Sigmoid colon (tissue), 7 donors: ENCODE results near the gene SPRTN. TPM values are rescaled to one million over a fixed set of nuclear protein-coding genes. Genes with fewer than 3 reads are reported as not detected.

Source experiments
- DNase-seq: peaks from one replicate; pipeline ENCODE4 v3.0.0-alpha.2; 2019
- H3K27ac ChIP-seq, 4 donors: fragments of 200-600 bp; sonication (generic); one replicate each; pipeline ENCODE4 v1.5.1; 2016 to 2019; ENCODE audit warnings: mild to moderate bottlenecking in 1 of 4
- H3K27me3 ChIP-seq, 3 donors: fragments of 200-600 bp; sonication (generic); one replicate each; pipeline ENCODE4 v1.5.1; 2019; ENCODE audit warnings: mild to moderate bottlenecking in 1 of 3
- H3K36me3 ChIP-seq, 4 donors: fragments of 200-600 bp; sonication (generic); one replicate each; pipeline ENCODE4 v1.5.1; 2016 to 2019
- H3K4me1 ChIP-seq, 4 donors: fragments of 200-600 bp; sonication (generic); one replicate each; pipeline ENCODE4 v1.5.1; 2017 to 2019
- H3K4me3 ChIP-seq, 4 donors: fragments of 200-600 bp; sonication (generic); one replicate each; pipeline ENCODE4 v1.5.1; 2017 to 2019; ENCODE audit warnings: mild to moderate bottlenecking in 2 of 4, moderate library complexity in 1 of 4
- H3K9me3 ChIP-seq, 4 donors: fragments of 200-600 bp in 3 of 4; sonication (generic) in 3 of 4; one replicate each; pipeline versions ENCODE4 v1.5.1 to v1.6.1; 2013 to 2019
- EP300 ChIP-seq, 4 donors: sonication (generic); formaldehyde crosslinking; IDR thresholded peaks; one replicate each; pipeline ENCODE4 v1.6.1; 2017; ENCODE audit warnings: antibody characterized with exemption in 4 of 4
- POLR2A ChIP-seq, 2 donors: fragments of 450-650 bp; IDR thresholded peaks; one replicate each; pipeline ENCODE4 v1.6.1; 2016; ENCODE audit warnings: antibody characterized with exemption in 2 of 2, mild to moderate bottlenecking in 2 of 2, moderate library complexity in 2 of 2
- POLR2AphosphoS5 ChIP-seq, 4 donors: sonication (generic); formaldehyde crosslinking; IDR thresholded peaks; one replicate each; pipeline ENCODE4 v1.6.1; 2017; ENCODE audit warnings: antibody characterized with exemption in 4 of 4
- WGBS, 2 donors: extraction: QIAGEN DNeasy Blood & Tissue Kit; methylation state at CpG; one replicate each; pipeline ENCODE4 v1.1.7; 2013; 5-methylcytosine and 5-hydroxymethylcytosine counted together
- intact Hi-C: fragments of 100-400 bp; cut with DNase I; formaldehyde crosslinking; loops from one replicate; pipeline ENCODE4 v1.15.1; 2023
- polyA plus RNA-seq, 3 donors: library from polyadenylated mRNA; stranded (reverse); fragments of 200-250 nt; gene quantifications; one replicate each; pipeline ENCODE4 v1.2.3, GENCODE V29; 2013
- total RNA-seq, 4 donors: library from RNA; depleted of rRNA; stranded (reverse); fragments of >200 nt; gene quantifications; one replicate each; pipeline ENCODE4 v1.1.0, GENCODE V29; 2016
- TF ChIP-seq, protein P1 (sequence below), 4 experiments: fragments of 450-650 bp in 3 of 4; fragments of 200-600 bp in 1 of 4; IDR thresholded peaks; one replicate each; pipeline ENCODE4 v1.5.1; 2016 to 2019; ENCODE audit warnings: antibody characterized with exemption in 4 of 4, mild to moderate bottlenecking in 3 of 4, moderate library complexity in 2 of 4
- donor health status: healthy with polysubstance abuse.
- donor health status: Bipolar disorder and iron deficiency.
- donor health status: healthy.

Gene SPRTN
- total and polyA plus RNA-seq, 7 donors = 5.2 to 16.1 (median 10.5) TPM

DNA sequence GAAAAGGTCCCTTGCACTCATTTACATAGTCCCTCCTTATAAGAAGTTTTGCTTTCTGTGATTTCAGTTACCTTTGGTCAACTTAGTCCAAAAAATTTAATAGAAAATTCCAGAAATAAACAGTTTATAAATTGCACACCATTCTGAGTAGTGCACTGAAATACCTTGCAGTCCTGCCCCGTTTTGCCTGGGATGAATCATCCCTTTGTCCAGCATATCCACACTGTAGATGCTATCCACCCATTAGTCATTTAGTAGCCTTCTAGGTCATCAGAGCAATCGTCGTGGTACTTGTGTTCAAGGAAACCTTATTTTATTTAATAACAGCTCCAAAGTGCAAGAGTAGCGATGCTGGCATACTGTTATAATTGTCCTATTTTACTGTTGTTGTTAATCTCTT lies 38.0 kb downstream of the SPRTN start:
- Histone ChIP-seq H3K27me3 (no peaks in the 10 kb centered on the region), H3K36me3 (peaks cover 0 to 4% (median 0%) of the 10 kb centered on the region in 4 donors), H3K4me3 (no peak overlapping the region), H3K27ac (no peak overlapping the region), H3K4me1 (peaks cover 0 to 43% (median 19%) of the 10 kb centered on the region in 4 donors), H3K9me3 (no peaks in the 10 kb centered on the region)
- 69 to 77% methylated on average over 4 of the region's 4 CpGs for WGBS, 2 donors
- intact Hi-C loops = no loop called here
- TF ChIP-seq EP300 (IDR thresholded peaks at IDR 0.05) (no peak), POLR2A (IDR thresholded peaks at IDR 0.05) (no peak), POLR2AphosphoS5 (IDR thresholded peaks at IDR 0.05) (no peak)
- TF ChIP-seq, protein P1, sequence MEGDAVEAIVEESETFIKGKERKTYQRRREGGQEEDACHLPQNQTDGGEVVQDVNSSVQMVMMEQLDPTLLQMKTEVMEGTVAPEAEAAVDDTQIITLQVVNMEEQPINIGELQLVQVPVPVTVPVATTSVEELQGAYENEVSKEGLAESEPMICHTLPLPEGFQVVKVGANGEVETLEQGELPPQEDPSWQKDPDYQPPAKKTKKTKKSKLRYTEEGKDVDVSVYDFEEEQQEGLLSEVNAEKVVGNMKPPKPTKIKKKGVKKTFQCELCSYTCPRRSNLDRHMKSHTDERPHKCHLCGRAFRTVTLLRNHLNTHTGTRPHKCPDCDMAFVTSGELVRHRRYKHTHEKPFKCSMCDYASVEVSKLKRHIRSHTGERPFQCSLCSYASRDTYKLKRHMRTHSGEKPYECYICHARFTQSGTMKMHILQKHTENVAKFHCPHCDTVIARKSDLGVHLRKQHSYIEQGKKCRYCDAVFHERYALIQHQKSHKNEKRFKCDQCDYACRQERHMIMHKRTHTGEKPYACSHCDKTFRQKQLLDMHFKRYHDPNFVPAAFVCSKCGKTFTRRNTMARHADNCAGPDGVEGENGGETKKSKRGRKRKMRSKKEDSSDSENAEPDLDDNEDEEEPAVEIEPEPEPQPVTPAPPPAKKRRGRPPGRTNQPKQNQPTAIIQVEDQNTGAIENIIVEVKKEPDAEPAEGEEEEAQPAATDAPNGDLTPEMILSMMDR (IDR thresholded peaks at IDR 0.05) = no peak
- no peak for DNase-seq

DNA sequence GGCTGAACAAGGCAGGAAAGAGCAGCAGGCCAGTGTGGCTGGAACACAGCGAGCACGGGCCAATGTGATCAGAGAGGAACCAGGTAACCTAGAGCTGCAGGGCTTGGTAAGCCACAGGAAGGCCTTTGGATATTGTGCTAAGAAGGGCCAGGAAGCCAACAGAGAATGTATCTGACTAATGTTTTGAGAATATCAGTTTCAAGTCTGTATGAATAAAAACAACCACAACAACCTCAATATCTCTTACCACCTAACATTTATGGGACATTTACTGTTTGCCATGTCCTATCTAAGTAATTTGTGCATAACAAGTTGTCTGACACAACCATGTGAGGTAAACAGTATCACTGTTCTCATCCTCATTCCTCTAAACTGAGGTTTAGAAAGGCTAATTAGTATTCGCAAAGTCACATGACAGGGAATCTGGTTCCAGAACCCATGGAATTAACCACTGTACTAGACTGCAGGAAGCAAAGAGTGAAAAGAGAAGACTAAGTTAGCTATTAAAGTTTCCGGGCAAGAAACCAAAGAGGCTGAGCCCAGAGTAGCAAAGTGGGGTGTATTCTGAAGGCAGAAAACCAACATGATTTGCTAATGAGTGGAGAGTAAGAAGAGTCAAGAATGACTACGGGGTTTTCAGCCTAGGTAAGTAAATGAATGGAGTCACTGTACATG lies 38.9 kb downstream of the SPRTN start:
- TF ChIP-seq, protein P1 (IDR thresholded peaks at IDR 0.05) = no peak
- TF ChIP-seq POLR2AphosphoS5 (IDR thresholded peaks at IDR 0.05) = no peak
- TF ChIP-seq POLR2A (IDR thresholded peaks at IDR 0.05) = no peak
- TF ChIP-seq EP300 (IDR thresholded peaks at IDR 0.05) = no peak
- Histone ChIP-seq H3K27me3 (no peaks in the 10 kb centered on the region), H3K27ac (peak overlapping the region in 1 of 4 donors; percentile 24), H3K9me3 (no peaks in the 10 kb centered on the region), H3K36me3 (no peaks in the 10 kb centered on the region), H3K4me3 (no peak overlapping the region), H3K4me1 (peaks cover 0 to 50% (median 24%) of the 10 kb centered on the region in 4 donors)
- DNase-seq = no peak
- 77 to 82% methylated on average over 5 of the region's 5 CpGs for WGBS, 2 donors
- intact Hi-C loops = no loop called here

DNA sequence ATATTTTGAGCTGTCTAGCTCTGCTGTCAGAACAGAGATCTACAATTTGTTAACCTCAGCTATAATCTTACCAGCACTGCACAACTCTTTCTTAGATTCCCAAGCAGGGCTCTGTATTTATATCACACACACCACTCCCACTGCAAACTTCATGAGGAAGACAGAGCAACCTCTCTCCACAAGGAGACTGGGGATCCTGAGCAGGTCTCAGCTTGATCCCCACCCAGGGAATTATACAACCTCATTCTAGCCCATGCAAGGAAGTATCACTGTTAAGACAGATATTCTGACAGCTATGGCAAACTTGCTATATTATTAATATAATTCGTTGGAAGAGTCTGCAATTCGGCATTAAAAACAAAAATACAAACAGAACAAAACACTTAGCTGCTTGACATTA lies 43.6 kb downstream of the SPRTN start:
- Histone ChIP-seq H3K27me3 (no peaks in the 10 kb centered on the region), H3K4me1 (peaks cover 0 to 88% (median 41%) of the 10 kb centered on the region in 4 donors), H3K9me3 (no peaks in the 10 kb centered on the region), H3K36me3 (no peaks in the 10 kb centered on the region), H3K4me3 (no peak overlapping the region), H3K27ac (no peak overlapping the region)
- no peak for TF ChIP-seq POLR2AphosphoS5 (IDR thresholded peaks at IDR 0.05)
- no peak for TF ChIP-seq POLR2A (IDR thresholded peaks at IDR 0.05)
- no peak for TF ChIP-seq EP300 (IDR thresholded peaks at IDR 0.05)
- TF ChIP-seq, protein P1 (IDR thresholded peaks at IDR 0.05) = no peak
- 64 to 84% methylated on average over 2 of the region's 2 CpGs for WGBS, 2 donors
- intact Hi-C loops = loop anchor here (5.0 kb wide), 1 partner anchor 41 kb away; the partner anchor contains the start of gene EGLN1
- no peak for DNase-seq

DNA sequence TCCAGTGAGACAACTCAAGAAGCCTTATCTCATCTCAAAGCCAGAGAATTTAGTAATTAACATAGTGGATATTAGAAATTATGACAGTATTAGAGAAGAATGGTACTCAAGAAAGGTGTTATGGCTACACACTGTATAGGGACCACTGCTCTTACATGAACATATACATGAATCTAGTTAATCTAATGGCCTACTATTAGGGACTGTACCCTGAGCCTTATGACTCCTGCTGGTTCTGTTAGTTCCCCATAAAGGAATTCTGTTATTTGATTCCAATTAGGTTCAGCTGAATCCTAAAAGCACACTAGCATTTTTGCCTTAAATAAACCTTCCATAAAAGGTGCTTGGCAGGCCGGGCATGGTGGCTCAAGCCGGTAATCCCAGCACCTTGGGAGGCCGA lies 44.3 kb downstream of the SPRTN start:
- H3K4me1 ChIP-seq = peaks cover 0 to 85% (median 34%) of the 10 kb centered on the region in 4 donors
- no peaks in the 10 kb centered on the region for H3K27me3 ChIP-seq
- 95 to 96% methylated on average over 3 of the region's 3 CpGs for WGBS, 2 donors
- no peaks in the 10 kb centered on the region for H3K9me3 ChIP-seq
- intact Hi-C loops = loop anchor here (5.0 kb wide), 1 partner anchor 40 kb away; the partner anchor contains the start of gene EGLN1
- H3K36me3 ChIP-seq = no peaks in the 10 kb centered on the region
- no peak overlapping the region for H3K4me3 ChIP-seq
- no peak for TF ChIP-seq EP300 (IDR thresholded peaks at IDR 0.05)
- TF ChIP-seq POLR2AphosphoS5 (IDR thresholded peaks at IDR 0.05) = no peak
- TF ChIP-seq, protein P1 (IDR thresholded peaks at IDR 0.05) = no peak
- no peak for TF ChIP-seq POLR2A (IDR thresholded peaks at IDR 0.05)
- DNase-seq = no peak
- peak overlapping the region in 1 of 4 donors; percentile 43 for H3K27ac ChIP-seq
